ENCODE measurements around the gene ZGPAT. TPM values are rescaled to one million over a fixed set of nuclear protein-coding genes. Genes with fewer than 3 reads are reported as not detected.

ZGPAT gene
- total and polyA plus RNA-seq, 2 of the 4 experiments (the other 2 are of a cell fraction): 13.4 to 20.2 TPM

DNA sequence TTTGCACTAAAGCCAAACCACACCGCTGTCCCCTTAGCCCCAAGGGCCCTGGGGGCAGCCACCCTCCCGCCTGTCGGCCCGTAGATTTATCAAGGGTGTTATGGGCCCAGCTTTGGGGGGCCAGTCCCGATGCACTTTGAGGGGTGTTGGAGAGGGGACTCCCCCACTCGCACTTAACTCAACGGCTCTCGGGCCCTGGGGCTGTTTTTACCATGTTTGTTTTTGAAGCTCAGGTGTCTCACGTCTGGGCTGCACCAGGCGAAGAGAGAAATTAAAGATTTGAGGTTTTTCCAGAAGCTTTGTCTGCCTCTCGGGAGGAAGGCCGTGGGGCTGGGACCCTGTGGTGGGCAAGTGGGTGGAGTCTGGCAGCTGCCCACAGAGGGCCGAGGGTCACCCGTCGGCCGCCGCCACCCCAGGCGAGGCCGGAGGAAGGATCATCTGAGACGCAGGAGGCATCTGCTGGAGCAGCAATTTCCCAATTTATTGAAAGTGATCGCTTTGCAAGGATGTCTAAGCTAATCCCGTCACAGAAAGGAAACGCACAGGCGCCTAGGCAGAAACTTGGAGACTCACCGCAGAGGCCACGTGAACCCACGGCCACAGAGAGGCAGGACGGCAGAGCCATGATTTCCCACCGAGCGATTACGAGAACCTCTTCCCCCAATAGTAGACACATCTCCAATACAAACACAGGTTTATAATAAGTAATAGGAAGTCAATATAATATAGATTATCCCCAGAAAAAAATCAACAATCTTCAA lies 35.6 kb downstream of the ZGPAT start:
- H4K20me1 ChIP-seq (ENCODE audit: insufficient read depth, low read length): peaks cover 11% of the 10 kb centered on the region
- H2BK5ac ChIP-seq (ENCODE audit: low read depth, low read length, poor library complexity, severe bottlenecking): no peak overlapping the region
- WGBS, 2 experiments (ENCODE audit: extremely low coverage in 2 of 2, insufficient read length in 1 of 2): 83% methylated on average over 16 of the region's 31 CpGs; no CpG with 5 or more reads in 1 of the 2 experiments
- no peak overlapping the region for H3K56ac ChIP-seq (ENCODE audit: extremely low read depth, insufficient read depth, low read length)
- H2AFZ ChIP-seq (replicated peaks; ENCODE audit: low read length, poor library complexity): no peak overlapping the region
- CTCF ChIA-PET: no interaction called here
- H3K9me1 ChIP-seq (ENCODE audit: insufficient read depth, low read length): no peaks in the 10 kb centered on the region
- no peak overlapping the region for H3K14ac ChIP-seq (replicated peaks; ENCODE audit: low read depth, low read length)
- no peak overlapping the region for H3K4ac ChIP-seq (ENCODE audit: low read depth, low read length)
- no peak overlapping the region for H2BK15ac ChIP-seq (ENCODE audit: low read depth, low read length)
- H3K18ac ChIP-seq (ENCODE audit: low read depth, low read length): no peak overlapping the region
- dilution Hi-C loops (cut with HindIII; ENCODE audit: low sequenced_read_pairs, unreplicated experiment) (no loop called here), intact Hi-C loops (cut with micrococcal nuclease) (no loop called here), in situ Hi-C loops (cut with MboI; ENCODE audit: low sequenced_read_pairs) (no loop called here)
- ATAC-seq (ENCODE audit: low read depth) (no peak), DNase-seq (no peak)
- TF ChIP-seq BHLHE40 (IDR thresholded peaks at IDR 0.05; ENCODE audit: low read depth, low read length) (no peak), MAFK (IDR thresholded peaks at IDR 0.05; ENCODE audit: low read depth, low read length) (no peak), CHD1 (IDR thresholded peaks at IDR 0.05; ENCODE audit: low read depth, low read length) (no peak), RAD21 (IDR thresholded peaks at IDR 0.05; ENCODE audit: low read length) (no peak), RCOR1 (IDR thresholded peaks at IDR 0.05; ENCODE audit: insufficient replicate concordance, low read length) (no peak), SMC3 (IDR thresholded peaks at IDR 0.05; ENCODE audit: low read depth, low read length) (no peak), FOS (IDR thresholded peaks at IDR 0.05; ENCODE audit: low read depth, low read length) (no peak), RFX5 (IDR thresholded peaks at IDR 0.05; ENCODE audit: low read depth, low read length) (no peak), POLR2A (IDR thresholded peaks at IDR 0.05; ENCODE audit: low read depth, low read length) (no peak), NFE2L2 (IDR thresholded peaks at IDR 0.05; ENCODE audit: low read depth, low read length) (no peak), CEBPB (IDR thresholded peaks at IDR 0.05; ENCODE audit: low read depth, low read length) (no peak), MAZ (IDR thresholded peaks at IDR 0.05; ENCODE audit: borderline replicate concordance, low read depth, low read length) (no peak)
- TF ChIP-seq, protein P1, sequence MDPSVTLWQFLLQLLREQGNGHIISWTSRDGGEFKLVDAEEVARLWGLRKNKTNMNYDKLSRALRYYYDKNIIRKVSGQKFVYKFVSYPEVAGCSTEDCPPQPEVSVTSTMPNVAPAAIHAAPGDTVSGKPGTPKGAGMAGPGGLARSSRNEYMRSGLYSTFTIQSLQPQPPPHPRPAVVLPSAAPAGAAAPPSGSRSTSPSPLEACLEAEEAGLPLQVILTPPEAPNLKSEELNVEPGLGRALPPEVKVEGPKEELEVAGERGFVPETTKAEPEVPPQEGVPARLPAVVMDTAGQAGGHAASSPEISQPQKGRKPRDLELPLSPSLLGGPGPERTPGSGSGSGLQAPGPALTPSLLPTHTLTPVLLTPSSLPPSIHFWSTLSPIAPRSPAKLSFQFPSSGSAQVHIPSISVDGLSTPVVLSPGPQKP (IDR thresholded peaks at IDR 0.05; ENCODE audit: borderline replicate concordance, low read depth, low read length): no peak
- TF ChIP-seq, protein P2, sequence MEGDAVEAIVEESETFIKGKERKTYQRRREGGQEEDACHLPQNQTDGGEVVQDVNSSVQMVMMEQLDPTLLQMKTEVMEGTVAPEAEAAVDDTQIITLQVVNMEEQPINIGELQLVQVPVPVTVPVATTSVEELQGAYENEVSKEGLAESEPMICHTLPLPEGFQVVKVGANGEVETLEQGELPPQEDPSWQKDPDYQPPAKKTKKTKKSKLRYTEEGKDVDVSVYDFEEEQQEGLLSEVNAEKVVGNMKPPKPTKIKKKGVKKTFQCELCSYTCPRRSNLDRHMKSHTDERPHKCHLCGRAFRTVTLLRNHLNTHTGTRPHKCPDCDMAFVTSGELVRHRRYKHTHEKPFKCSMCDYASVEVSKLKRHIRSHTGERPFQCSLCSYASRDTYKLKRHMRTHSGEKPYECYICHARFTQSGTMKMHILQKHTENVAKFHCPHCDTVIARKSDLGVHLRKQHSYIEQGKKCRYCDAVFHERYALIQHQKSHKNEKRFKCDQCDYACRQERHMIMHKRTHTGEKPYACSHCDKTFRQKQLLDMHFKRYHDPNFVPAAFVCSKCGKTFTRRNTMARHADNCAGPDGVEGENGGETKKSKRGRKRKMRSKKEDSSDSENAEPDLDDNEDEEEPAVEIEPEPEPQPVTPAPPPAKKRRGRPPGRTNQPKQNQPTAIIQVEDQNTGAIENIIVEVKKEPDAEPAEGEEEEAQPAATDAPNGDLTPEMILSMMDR (conservative IDR thresholded peaks at IDR 0.05; ENCODE audit: low read depth, low read length): no peak
- TF ChIP-seq, protein P3, sequence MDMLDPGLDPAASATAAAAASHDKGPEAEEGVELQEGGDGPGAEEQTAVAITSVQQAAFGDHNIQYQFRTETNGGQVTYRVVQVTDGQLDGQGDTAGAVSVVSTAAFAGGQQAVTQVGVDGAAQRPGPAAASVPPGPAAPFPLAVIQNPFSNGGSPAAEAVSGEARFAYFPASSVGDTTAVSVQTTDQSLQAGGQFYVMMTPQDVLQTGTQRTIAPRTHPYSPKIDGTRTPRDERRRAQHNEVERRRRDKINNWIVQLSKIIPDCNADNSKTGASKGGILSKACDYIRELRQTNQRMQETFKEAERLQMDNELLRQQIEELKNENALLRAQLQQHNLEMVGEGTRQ (IDR thresholded peaks at IDR 0.05; ENCODE audit: low read depth, low read length): no peak
- H3K4me2 ChIP-seq (ENCODE audit: low read depth, low read length): no peak overlapping the region
- H2BK120ac ChIP-seq (ENCODE audit: low read depth, low read length): no peak overlapping the region
- H4K8ac ChIP-seq (ENCODE audit: low read depth in 2 of 2, low read length in 2 of 2): no peak overlapping the region
- H3K27ac ChIP-seq (ENCODE audit: insufficient read depth, low read length): no peak overlapping the region
- peaks cover 4 to 9% of the 10 kb centered on the region in 2 experiments; a peak in 2 of 4 replicates for H3K79me1 ChIP-seq (ENCODE audit: low read depth in 1 of 2, low read length in 2 of 2)
- no peak overlapping the region for H2AK5ac ChIP-seq (ENCODE audit: low read depth, low read length)
- no peak overlapping the region for H2AK9ac ChIP-seq (replicated peaks; ENCODE audit: low read depth, low read length, poor library complexity)
- H3K36me3 ChIP-seq (ENCODE audit: control insufficient read depth, insufficient read depth, low read length): peaks cover 30% of the 10 kb centered on the region; the same call in 1 of the 2 replicates
- H3K4me1 ChIP-seq (ENCODE audit: control insufficient read depth, insufficient read depth, low read length): peaks cover 10% of the 10 kb centered on the region
- no peak overlapping the region for H3K23ac ChIP-seq (ENCODE audit: low read depth, low read length)
- no peaks in the 10 kb centered on the region for H3K27me3 ChIP-seq (ENCODE audit: control insufficient read depth, insufficient read depth, low read length)
- no peak overlapping the region for H4K5ac ChIP-seq (ENCODE audit: low read depth, low read length)
- H3K9ac ChIP-seq (ENCODE audit: low read depth, low read length): no peak overlapping the region
- no peak overlapping the region for H3K4me3 ChIP-seq (ENCODE audit: insufficient read depth, low read depth, low read length)
- no peak overlapping the region for H2BK20ac ChIP-seq (ENCODE audit: low read depth, low read length)
- no peaks in the 10 kb centered on the region for H3K9me3 ChIP-seq (ENCODE audit: control insufficient read depth, insufficient read depth, low read length)
- H4K91ac ChIP-seq (ENCODE audit: insufficient read depth, low read depth, low read length): no peak overlapping the region
- POLR2A ChIA-PET (ENCODE audit: unreplicated experiment): no interaction called here
- no TSS peak for BruUV-seq (replicated peaks)

All from IMR-90 (cell line).